ENCODE measurements around the gene RBFOX2. TPM values are rescaled to one million over a fixed set of nuclear protein-coding genes. Genes with fewer than 3 reads are reported as not detected.
A peak's percentile ranks its signal among the peaks of the same experiment; 100 is the strongest.

Gene RBFOX2
- total and polyA plus RNA-seq, 2 experiments from 2014 or later: 88.8 to 131 TPM

GRCh38 chr22:35987487-35987886 lies 41.1 kb downstream of the RBFOX2 start (continued):
- TF ChIP-seq STAT1 (IDR thresholded peaks at IDR 0.05; ENCODE audit: unreplicated experiment) (no peak), NANOG (IDR thresholded peaks at IDR 0.05; ENCODE audit: borderline replicate concordance) (no peak), ZNF114 (CRISPR knock-in tag; IDR thresholded peaks at IDR 0.05) (no peak), EZH2 (IDR thresholded peaks at IDR 0.05; ENCODE audit: low read depth, unreplicated experiment) (no peak)

DNA sequence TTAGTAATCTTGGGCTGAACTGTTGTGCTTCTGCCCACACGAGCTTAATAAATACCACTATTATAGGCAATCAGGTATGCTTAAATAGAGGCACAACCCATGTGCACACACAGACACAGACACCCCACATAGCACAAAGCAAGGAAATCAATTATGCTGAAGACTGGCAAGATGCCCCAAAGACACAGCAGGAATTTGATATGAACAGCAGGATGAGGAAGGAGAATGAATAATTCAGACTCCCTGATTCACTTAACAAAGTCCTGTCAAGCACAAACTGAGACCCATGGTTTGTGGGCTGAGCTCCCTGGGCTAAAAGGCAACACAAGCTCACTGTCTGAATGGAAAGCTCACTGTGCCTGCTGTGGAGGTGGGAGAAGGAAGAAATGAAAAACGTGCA lies 42.5 kb downstream of the RBFOX2 start:
- Histone ChIP-seq H3K9me2 (ENCODE audit: insufficient read depth) (no peaks in the 10 kb centered on the region), H3K4me1 (ENCODE audit: insufficient read depth) (peaks cover 47% of the 10 kb centered on the region), H3F3A (replicated peaks; ENCODE audit: low read depth) (no peaks in the 10 kb centered on the region), H3K36me3 (ENCODE audit: insufficient read depth) (no peaks in the 10 kb centered on the region), H4K20me1 (replicated peaks; ENCODE audit: insufficient read depth) (peaks cover 37% of the 10 kb centered on the region), H3K27me3 (ENCODE audit: insufficient read depth) (no peaks in the 10 kb centered on the region), H3K4me3 (no peak overlapping the region), H3K4me2 (no peak overlapping the region; the same call in 1 of the 2 replicates), H3K79me2 (replicated peaks; ENCODE audit: insufficient read depth) (peaks cover 96% of the 10 kb centered on the region), H3K27ac (ENCODE audit: low read depth) (no peak overlapping the region), H2AFZ (no peak overlapping the region)
- Mint-ChIP-seq H3K36me3 (ENCODE audit: low read depth) (no peaks in the 10 kb centered on the region), H3K27ac (no peak overlapping the region), H3K9me3 (no peaks in the 10 kb centered on the region), H3K4me1 (peaks cover 43% of the 10 kb centered on the region), H3K27me3 (ENCODE audit: insufficient read depth, low read depth, poor library complexity) (peaks cover 3% of the 10 kb centered on the region), H3K4me3 (no peak overlapping the region)
- no peak for TF ChIP-seq NANOG (IDR thresholded peaks at IDR 0.05; ENCODE audit: borderline replicate concordance)
- no peak for TF ChIP-seq CTCF (conservative IDR thresholded peaks at IDR 0.05; ENCODE audit: low read depth in 2 of 2)
- TF ChIP-seq POLR2AphosphoS5 (IDR thresholded peaks at IDR 0.05; ENCODE audit: low read depth): no peak
- TF ChIP-seq STAT1 (IDR thresholded peaks at IDR 0.05; ENCODE audit: unreplicated experiment): no peak
- DNase-seq (ENCODE audit: low spot score) (no peak), ATAC-seq (peak; percentile 33; the same call in 2 of the 3 replicates)

DNA sequence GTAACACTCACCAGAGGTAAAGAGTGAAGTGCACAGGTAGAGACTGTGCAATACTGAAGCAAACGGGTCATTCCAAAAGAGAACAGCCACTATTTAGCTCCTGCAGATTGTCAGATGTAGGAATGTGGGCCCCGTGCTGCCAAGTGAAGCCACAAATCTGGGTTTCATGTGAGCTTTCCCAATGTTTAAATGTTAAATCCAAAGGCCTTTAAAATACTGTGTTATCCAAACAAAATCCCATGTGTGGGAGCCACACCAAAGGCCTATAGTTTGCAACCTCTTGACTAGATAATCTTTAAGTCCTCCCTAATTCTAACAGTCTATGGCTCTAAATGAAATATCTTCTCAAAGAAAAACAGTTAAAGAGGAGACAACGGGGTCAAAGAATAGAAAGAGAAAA lies 43.3 kb downstream of the RBFOX2 start:
- H3K27me3 ChIP-seq (ENCODE audit: insufficient read depth): no peaks in the 10 kb centered on the region
- Mint-ChIP-seq H3K4me3 (no peak overlapping the region), H3K9me3 (no peaks in the 10 kb centered on the region), H3K27me3 (ENCODE audit: insufficient read depth, low read depth, poor library complexity) (peaks cover 3% of the 10 kb centered on the region), H3K4me1 (peaks cover 48% of the 10 kb centered on the region), H3K36me3 (ENCODE audit: low read depth) (peaks cover 4% of the 10 kb centered on the region; the same call in 1 of the 3 replicates), H3K27ac (no peak overlapping the region)
- peaks cover 30% of the 10 kb centered on the region for H4K20me1 ChIP-seq (replicated peaks; ENCODE audit: insufficient read depth)
- H3K79me2 ChIP-seq (replicated peaks; ENCODE audit: insufficient read depth): peaks cover 98% of the 10 kb centered on the region
- H3K27ac ChIP-seq (ENCODE audit: low read depth): no peak overlapping the region
- DNase-seq (ENCODE audit: low spot score): no peak
- no peak overlapping the region for H2AFZ ChIP-seq
- H3K36me3 ChIP-seq (ENCODE audit: insufficient read depth): no peaks in the 10 kb centered on the region
- no peak overlapping the region for H3K4me3 ChIP-seq
- ATAC-seq: no peak
- no peaks in the 10 kb centered on the region for H3K9me2 ChIP-seq (ENCODE audit: insufficient read depth)
- peaks cover 54% of the 10 kb centered on the region for H3K4me1 ChIP-seq (ENCODE audit: insufficient read depth)
- no peak overlapping the region for H3K4me2 ChIP-seq
- no peaks in the 10 kb centered on the region for H3F3A ChIP-seq (replicated peaks; ENCODE audit: low read depth)
- TF ChIP-seq, protein P1, sequence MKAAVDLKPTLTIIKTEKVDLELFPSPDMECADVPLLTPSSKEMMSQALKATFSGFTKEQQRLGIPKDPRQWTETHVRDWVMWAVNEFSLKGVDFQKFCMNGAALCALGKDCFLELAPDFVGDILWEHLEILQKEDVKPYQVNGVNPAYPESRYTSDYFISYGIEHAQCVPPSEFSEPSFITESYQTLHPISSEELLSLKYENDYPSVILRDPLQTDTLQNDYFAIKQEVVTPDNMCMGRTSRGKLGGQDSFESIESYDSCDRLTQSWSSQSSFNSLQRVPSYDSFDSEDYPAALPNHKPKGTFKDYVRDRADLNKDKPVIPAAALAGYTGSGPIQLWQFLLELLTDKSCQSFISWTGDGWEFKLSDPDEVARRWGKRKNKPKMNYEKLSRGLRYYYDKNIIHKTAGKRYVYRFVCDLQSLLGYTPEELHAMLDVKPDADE (IDR thresholded peaks at IDR 0.05): no peak
- TF ChIP-seq ZNF114 (CRISPR knock-in tag; IDR thresholded peaks at IDR 0.05) (no peak), CTCF (conservative IDR thresholded peaks at IDR 0.05; ENCODE audit: low read depth in 2 of 2) (no peak), NANOG (IDR thresholded peaks at IDR 0.05; ENCODE audit: borderline replicate concordance) (no peak), POLR2AphosphoS5 (IDR thresholded peaks at IDR 0.05; ENCODE audit: low read depth) (no peak), ZNF331 (CRISPR knock-in tag; IDR thresholded peaks at IDR 0.05; ENCODE audit: low read depth) (no peak), EZH2phosphoT487 (IDR thresholded peaks at IDR 0.05; ENCODE audit: unreplicated experiment) (no peak), STAT1 (IDR thresholded peaks at IDR 0.05; ENCODE audit: unreplicated experiment) (no peak)
- TF ChIP-seq, protein P2, sequence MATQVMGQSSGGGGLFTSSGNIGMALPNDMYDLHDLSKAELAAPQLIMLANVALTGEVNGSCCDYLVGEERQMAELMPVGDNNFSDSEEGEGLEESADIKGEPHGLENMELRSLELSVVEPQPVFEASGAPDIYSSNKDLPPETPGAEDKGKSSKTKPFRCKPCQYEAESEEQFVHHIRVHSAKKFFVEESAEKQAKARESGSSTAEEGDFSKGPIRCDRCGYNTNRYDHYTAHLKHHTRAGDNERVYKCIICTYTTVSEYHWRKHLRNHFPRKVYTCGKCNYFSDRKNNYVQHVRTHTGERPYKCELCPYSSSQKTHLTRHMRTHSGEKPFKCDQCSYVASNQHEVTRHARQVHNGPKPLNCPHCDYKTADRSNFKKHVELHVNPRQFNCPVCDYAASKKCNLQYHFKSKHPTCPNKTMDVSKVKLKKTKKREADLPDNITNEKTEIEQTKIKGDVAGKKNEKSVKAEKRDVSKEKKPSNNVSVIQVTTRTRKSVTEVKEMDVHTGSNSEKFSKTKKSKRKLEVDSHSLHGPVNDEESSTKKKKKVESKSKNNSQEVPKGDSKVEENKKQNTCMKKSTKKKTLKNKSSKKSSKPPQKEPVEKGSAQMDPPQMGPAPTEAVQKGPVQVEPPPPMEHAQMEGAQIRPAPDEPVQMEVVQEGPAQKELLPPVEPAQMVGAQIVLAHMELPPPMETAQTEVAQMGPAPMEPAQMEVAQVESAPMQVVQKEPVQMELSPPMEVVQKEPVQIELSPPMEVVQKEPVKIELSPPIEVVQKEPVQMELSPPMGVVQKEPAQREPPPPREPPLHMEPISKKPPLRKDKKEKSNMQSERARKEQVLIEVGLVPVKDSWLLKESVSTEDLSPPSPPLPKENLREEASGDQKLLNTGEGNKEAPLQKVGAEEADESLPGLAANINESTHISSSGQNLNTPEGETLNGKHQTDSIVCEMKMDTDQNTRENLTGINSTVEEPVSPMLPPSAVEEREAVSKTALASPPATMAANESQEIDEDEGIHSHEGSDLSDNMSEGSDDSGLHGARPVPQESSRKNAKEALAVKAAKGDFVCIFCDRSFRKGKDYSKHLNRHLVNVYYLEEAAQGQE (IDR thresholded peaks at IDR 0.05; ENCODE audit: unreplicated experiment): no peak

Data from GM23338 (cell line).